Upper lobe of left lung (tissue), 6 donors: ENCODE data around the gene MPDZ. TPM values are rescaled to one million over a fixed set of nuclear protein-coding genes. Genes with fewer than 3 reads are reported as not detected.

Experiments used
- ATAC-seq, 2 donors: fragments of 200-7000 bp; cut with Tn5 transposase; one replicate each; pipeline ENCODE4 v1.9.1; 2022; ENCODE audit warnings: mild to moderate bottlenecking in 2 of 2, moderate library complexity in 2 of 2; ENCODE audit not compliant: low FRiP score in 2 of 2
- DNase-seq, 2 donors: peaks; one replicate each; pipeline ENCODE4 v3.0.0-alpha.2; 2019 to 2020
- H3K27ac ChIP-seq, 4 donors: fragments of 200-600 bp; sonication (generic); one replicate each; pipeline ENCODE4 v1.5.1; 2016 to 2019
- H3K27me3 ChIP-seq, 4 donors: fragments of 200-600 bp; sonication (generic); one replicate each; pipeline ENCODE4 v1.5.1; 2017 to 2019
- H3K36me3 ChIP-seq, 4 donors: fragments of 200-600 bp; sonication (generic); one replicate each; pipeline ENCODE4 v1.5.1; 2016 to 2019
- H3K4me1 ChIP-seq, 4 donors: fragments of 200-600 bp; sonication (generic); one replicate each; pipeline ENCODE4 v1.5.1; 2018 to 2019
- H3K4me3 ChIP-seq, 4 donors: fragments of 200-600 bp; sonication (generic); one replicate each; pipeline ENCODE4 v1.5.1; 2017 to 2019; ENCODE audit warnings: mild to moderate bottlenecking in 2 of 4, moderate library complexity in 1 of 4
- H3K9me3 ChIP-seq, 4 donors: fragments of 200-600 bp; sonication (generic); one replicate each; pipeline ENCODE4 v1.5.1; 2018 to 2019
- EP300 ChIP-seq, 4 donors: sonication (generic); formaldehyde crosslinking; IDR thresholded peaks; one replicate each; pipeline ENCODE4 v1.5.1; 2017; ENCODE audit warnings: antibody characterized with exemption in 4 of 4, control low read depth in 2 of 4
- POLR2A ChIP-seq, 4 donors: fragments of 450-650 bp; IDR thresholded peaks; one replicate each; pipeline ENCODE4 v1.5.1; 2016 to 2017; ENCODE audit warnings: antibody characterized with exemption in 4 of 4, mild to moderate bottlenecking in 2 of 4
- POLR2AphosphoS5 ChIP-seq, 2 donors: sonication (generic); formaldehyde crosslinking; IDR thresholded peaks; one replicate each; pipeline ENCODE4 v1.5.1; 2017; ENCODE audit warnings: antibody characterized with exemption in 2 of 2
- WGBS, 2 donors: methylation state at CpG; one replicate each; pipeline ENCODE4 v1.1.5; 2017 to 2018; 5-methylcytosine and 5-hydroxymethylcytosine counted together
- total RNA-seq, 6 donors: library from RNA; depleted of rRNA in 4 of 6; stranded (reverse); fragments of >200 nt in 4 of 6; gene quantifications; one replicate each; pipeline versions ENCODE4 v1.1.0 to v1.2.1, GENCODE V29; 2016 to 2021
- TF ChIP-seq, protein P1 (sequence below), 6 experiments: fragments of 450-650 bp in 4 of 6; fragments of 200-600 bp in 2 of 6; sonication (generic) in 2 of 6; IDR thresholded peaks; one replicate each; pipeline ENCODE4 v1.5.1; 2016 to 2019; ENCODE audit warnings: antibody characterized with exemption in 6 of 6
- donor health status: DM: no; HTN: no; CAD: no; lungs with moderate emphysema.
- donor health status: DM: no; HTN: yes; CAD: no; lungs with severe emphysema.

MPDZ gene
- total RNA-seq, 6 donors from 2014 or later, result 13.6 to 49.2 (median 27.8) TPM

GRCh38 chr9:13278023-13278367 is 1.5 kb downstream of the MPDZ start:
- Histone ChIP-seq H3K4me3 (peak overlapping the region; percentile 56 to 77 (median 68)), H3K27ac (peak overlapping the region; percentile 82 to 95 (median 88)), H3K36me3 (no peaks in the 10 kb centered on the region), H3K4me1 (peaks cover 0 to 11% (median 10%) of the 10 kb centered on the region in 4 donors), H3K9me3 (no peaks in the 10 kb centered on the region), H3K27me3 (no peaks in the 10 kb centered on the region)
- ATAC-seq, result peak; percentile 5 to 11
- WGBS, 2 donors, result 27 to 43% methylated on average over 4 to 10 of the region's 10 CpGs
- DNase-seq, result no peak
- TF ChIP-seq EP300 (IDR thresholded peaks at IDR 0.05), result no peak
- TF ChIP-seq POLR2AphosphoS5 (IDR thresholded peaks at IDR 0.05), result no peak
- no peak for TF ChIP-seq POLR2A (IDR thresholded peaks at IDR 0.05)
- TF ChIP-seq, protein P1, sequence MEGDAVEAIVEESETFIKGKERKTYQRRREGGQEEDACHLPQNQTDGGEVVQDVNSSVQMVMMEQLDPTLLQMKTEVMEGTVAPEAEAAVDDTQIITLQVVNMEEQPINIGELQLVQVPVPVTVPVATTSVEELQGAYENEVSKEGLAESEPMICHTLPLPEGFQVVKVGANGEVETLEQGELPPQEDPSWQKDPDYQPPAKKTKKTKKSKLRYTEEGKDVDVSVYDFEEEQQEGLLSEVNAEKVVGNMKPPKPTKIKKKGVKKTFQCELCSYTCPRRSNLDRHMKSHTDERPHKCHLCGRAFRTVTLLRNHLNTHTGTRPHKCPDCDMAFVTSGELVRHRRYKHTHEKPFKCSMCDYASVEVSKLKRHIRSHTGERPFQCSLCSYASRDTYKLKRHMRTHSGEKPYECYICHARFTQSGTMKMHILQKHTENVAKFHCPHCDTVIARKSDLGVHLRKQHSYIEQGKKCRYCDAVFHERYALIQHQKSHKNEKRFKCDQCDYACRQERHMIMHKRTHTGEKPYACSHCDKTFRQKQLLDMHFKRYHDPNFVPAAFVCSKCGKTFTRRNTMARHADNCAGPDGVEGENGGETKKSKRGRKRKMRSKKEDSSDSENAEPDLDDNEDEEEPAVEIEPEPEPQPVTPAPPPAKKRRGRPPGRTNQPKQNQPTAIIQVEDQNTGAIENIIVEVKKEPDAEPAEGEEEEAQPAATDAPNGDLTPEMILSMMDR (IDR thresholded peaks at IDR 0.05), result no peak

- no peak overlapping the region for H3K4me3 ChIP-seq
- H3K27me3 ChIP-seq, result no peaks in the 10 kb centered on the region
- 54 to 55% methylated on average over 4 of the region's 4 CpGs for WGBS, 2 donors
- TF ChIP-seq POLR2A (IDR thresholded peaks at IDR 0.05) (no peak), EP300 (IDR thresholded peaks at IDR 0.05) (no peak)
- ATAC-seq (no peak), DNase-seq (no peak)
- peak overlapping the region in 2 of 4 donors; percentile 43 to 45 for H3K27ac ChIP-seq
- H3K9me3 ChIP-seq, result no peaks in the 10 kb centered on the region
- peaks cover 0 to 11% (median 10%) of the 10 kb centered on the region in 4 donors for H3K4me1 ChIP-seq
- no peaks in the 10 kb centered on the region for H3K36me3 ChIP-seq
Observed at GRCh38 chr9:13274886-13275641, 4.4 kb downstream of the MPDZ start.

DNA sequence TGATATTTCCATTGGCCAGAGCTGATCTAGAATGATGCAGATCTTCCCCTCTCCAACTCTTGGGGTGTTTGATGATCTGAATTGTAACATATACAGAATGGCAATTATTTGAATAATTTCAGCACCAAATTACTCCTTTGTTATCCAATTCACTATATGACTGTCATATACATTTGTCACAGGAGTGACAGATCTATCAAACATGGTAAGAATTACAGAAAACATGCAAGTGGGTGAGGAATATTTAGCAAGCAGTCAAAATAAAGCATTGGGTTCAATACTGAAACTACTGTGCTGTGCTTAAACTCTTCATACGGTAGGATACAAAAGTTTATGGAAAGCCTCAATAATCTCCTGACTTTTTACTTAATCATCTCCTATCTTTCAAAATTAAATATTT is 8.8 kb downstream of the MPDZ start:
- TF ChIP-seq, protein P1 (IDR thresholded peaks at IDR 0.05), result no peak
- TF ChIP-seq EP300 (IDR thresholded peaks at IDR 0.05), result no peak
- TF ChIP-seq POLR2A (IDR thresholded peaks at IDR 0.05), result no peak
- no peak for TF ChIP-seq POLR2AphosphoS5 (IDR thresholded peaks at IDR 0.05)
- H3K4me3 ChIP-seq, result no peak overlapping the region
- H3K4me1 ChIP-seq, result peaks cover 0 to 27% (median 8%) of the 10 kb centered on the region in 4 donors
- no peak for ATAC-seq
- H3K27ac ChIP-seq, result no peak overlapping the region
- DNase-seq, result no peak
- H3K36me3 ChIP-seq, result no peaks in the 10 kb centered on the region
- no peaks in the 10 kb centered on the region for H3K9me3 ChIP-seq
- 83 to 88% methylated on average over 1 of the region's 1 CpG for WGBS, 2 donors
- H3K27me3 ChIP-seq, result no peaks in the 10 kb centered on the region

GRCh38 chr9:13269589-13270452 is 9.7 kb downstream of the MPDZ start:
- DNase-seq (no peak), ATAC-seq (no peak)
- Histone ChIP-seq H3K27me3 (no peaks in the 10 kb centered on the region), H3K27ac (no peak overlapping the region), H3K36me3 (no peaks in the 10 kb centered on the region), H3K9me3 (no peaks in the 10 kb centered on the region), H3K4me1 (peaks cover 0 to 21% (median 8%) of the 10 kb centered on the region in 4 donors), H3K4me3 (no peak overlapping the region)
- WGBS, 2 donors, result 54 to 72% methylated on average over 6 of the region's 6 CpGs
- TF ChIP-seq POLR2AphosphoS5 (IDR thresholded peaks at IDR 0.05), result no peak
- no peak for TF ChIP-seq EP300 (IDR thresholded peaks at IDR 0.05)
- TF ChIP-seq POLR2A (IDR thresholded peaks at IDR 0.05), result no peak

DNA sequence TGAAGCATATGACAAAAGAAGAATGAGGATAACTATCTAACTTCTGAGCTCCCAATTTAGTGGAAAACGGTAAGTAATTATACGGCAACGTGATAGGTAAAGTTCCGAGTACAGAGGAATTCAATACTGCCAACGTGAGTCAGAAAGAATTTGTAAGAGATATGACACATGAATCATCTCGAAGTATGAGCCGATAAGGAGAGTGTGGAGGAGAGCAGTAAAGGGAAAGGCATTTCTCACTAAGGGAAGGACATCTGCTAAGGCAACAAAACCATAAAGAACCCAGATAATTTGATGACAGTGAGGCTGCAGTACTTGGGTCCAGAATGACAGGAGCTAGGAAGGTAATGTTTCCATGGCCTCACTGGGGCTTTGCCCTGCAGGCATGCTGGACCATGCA is 11.0 kb downstream of the MPDZ start:
- H3K27ac ChIP-seq, result no peak overlapping the region
- WGBS, 2 donors, result 91 to 92% methylated on average over 7 of the region's 7 CpGs
- no peaks in the 10 kb centered on the region for H3K9me3 ChIP-seq
- H3K27me3 ChIP-seq, result no peaks in the 10 kb centered on the region
- ATAC-seq, result no peak
- TF ChIP-seq POLR2AphosphoS5 (IDR thresholded peaks at IDR 0.05), result no peak
- TF ChIP-seq, protein P1 (IDR thresholded peaks at IDR 0.05), result no peak
- no peak for TF ChIP-seq POLR2A (IDR thresholded peaks at IDR 0.05)
- TF ChIP-seq EP300 (IDR thresholded peaks at IDR 0.05), result no peak
- H3K4me3 ChIP-seq, result no peak overlapping the region
- no peaks in the 10 kb centered on the region for H3K36me3 ChIP-seq
- peaks cover 0 to 20% (median 8%) of the 10 kb centered on the region in 4 donors for H3K4me1 ChIP-seq
- DNase-seq, result no peak
